ENCODE measurements around the gene CBX3. TPM values are rescaled to one million over a fixed set of nuclear protein-coding genes. Genes with fewer than 3 reads are reported as not detected.

CBX3 gene
- total RNA-seq, 1 donor from 2014 or later: 146 TPM

DNA sequence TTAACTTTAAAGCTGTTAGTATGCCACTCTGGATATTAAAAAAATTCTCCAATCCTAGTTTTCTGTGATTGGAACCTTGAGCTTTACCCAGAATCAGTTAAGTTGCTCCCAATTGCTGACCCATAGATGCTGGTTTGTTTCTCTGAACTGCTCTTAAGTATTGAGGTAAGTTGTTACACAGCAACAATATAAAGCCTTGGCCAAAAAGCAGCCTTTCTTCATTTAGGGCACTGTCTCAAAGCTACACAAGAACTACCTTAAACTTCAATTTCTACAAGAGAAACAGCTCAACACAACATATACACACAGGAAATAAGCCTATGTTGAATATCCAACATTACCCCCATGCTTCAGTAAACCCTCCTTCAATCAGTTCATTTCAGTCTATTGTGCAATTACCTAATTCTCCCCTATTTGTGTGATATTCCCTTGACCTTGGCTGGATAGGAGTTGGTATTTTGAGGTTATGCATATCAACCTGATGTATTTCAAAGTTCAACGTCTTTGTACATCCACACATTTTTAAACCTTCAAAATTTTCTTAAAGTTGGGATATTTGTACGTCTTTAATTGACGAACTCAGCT, 12.5 kb upstream of the CBX3 start:
- H3K27ac Mint-ChIP-seq (ENCODE audit: unreplicated experiment): peak overlapping the region; percentile 1
- H3K9me3 Mint-ChIP-seq (ENCODE audit: unreplicated experiment): no peaks in the 10 kb centered on the region
- no peak for DNase-seq (ENCODE audit: low spot score)
- H3K36me3 Mint-ChIP-seq (ENCODE audit: low read depth, unreplicated experiment): peaks cover 55% of the 10 kb centered on the region
- H3K27me3 Mint-ChIP-seq (ENCODE audit: unreplicated experiment): peaks cover 13% of the 10 kb centered on the region
- TF ChIP-seq, protein P1, sequence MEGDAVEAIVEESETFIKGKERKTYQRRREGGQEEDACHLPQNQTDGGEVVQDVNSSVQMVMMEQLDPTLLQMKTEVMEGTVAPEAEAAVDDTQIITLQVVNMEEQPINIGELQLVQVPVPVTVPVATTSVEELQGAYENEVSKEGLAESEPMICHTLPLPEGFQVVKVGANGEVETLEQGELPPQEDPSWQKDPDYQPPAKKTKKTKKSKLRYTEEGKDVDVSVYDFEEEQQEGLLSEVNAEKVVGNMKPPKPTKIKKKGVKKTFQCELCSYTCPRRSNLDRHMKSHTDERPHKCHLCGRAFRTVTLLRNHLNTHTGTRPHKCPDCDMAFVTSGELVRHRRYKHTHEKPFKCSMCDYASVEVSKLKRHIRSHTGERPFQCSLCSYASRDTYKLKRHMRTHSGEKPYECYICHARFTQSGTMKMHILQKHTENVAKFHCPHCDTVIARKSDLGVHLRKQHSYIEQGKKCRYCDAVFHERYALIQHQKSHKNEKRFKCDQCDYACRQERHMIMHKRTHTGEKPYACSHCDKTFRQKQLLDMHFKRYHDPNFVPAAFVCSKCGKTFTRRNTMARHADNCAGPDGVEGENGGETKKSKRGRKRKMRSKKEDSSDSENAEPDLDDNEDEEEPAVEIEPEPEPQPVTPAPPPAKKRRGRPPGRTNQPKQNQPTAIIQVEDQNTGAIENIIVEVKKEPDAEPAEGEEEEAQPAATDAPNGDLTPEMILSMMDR (IDR thresholded peaks at IDR 0.05; ENCODE audit: unreplicated experiment): no peak
- no peak overlapping the region for H3K4me3 Mint-ChIP-seq (ENCODE audit: unreplicated experiment)
- peaks cover 30% of the 10 kb centered on the region for H3K4me1 Mint-ChIP-seq (ENCODE audit: unreplicated experiment)

DNA sequence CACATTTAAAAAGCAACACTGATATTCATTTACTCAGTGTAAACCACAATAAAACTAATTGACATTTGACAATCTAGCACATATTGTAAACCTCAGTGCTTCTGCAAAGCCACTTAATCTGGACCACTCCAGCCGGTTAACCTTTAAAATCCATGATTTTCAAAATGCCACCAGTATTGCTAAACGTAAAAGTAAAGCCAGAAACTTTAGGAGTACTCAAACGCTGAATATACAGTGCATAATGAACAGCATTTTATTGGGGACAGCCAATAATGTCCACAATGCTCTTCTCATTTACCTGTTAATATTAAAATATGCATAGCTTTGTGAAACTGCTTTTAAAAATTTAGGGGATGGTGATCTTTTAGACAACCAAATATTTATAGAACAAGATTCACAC, 11.8 kb upstream of the CBX3 start:
- peaks cover 60% of the 10 kb centered on the region for H3K36me3 Mint-ChIP-seq (ENCODE audit: low read depth, unreplicated experiment)
- H3K27me3 Mint-ChIP-seq (ENCODE audit: unreplicated experiment): peaks cover 13% of the 10 kb centered on the region
- H3K9me3 Mint-ChIP-seq (ENCODE audit: unreplicated experiment): no peaks in the 10 kb centered on the region
- H3K4me3 Mint-ChIP-seq (ENCODE audit: unreplicated experiment): peak overlapping the region; percentile 25
- no peak overlapping the region for H3K27ac Mint-ChIP-seq (ENCODE audit: unreplicated experiment)
- H3K4me1 Mint-ChIP-seq (ENCODE audit: unreplicated experiment): peaks cover 37% of the 10 kb centered on the region
- no peak for DNase-seq (ENCODE audit: low spot score)
- TF ChIP-seq, protein P1 (IDR thresholded peaks at IDR 0.05; ENCODE audit: unreplicated experiment): no peak

DNA sequence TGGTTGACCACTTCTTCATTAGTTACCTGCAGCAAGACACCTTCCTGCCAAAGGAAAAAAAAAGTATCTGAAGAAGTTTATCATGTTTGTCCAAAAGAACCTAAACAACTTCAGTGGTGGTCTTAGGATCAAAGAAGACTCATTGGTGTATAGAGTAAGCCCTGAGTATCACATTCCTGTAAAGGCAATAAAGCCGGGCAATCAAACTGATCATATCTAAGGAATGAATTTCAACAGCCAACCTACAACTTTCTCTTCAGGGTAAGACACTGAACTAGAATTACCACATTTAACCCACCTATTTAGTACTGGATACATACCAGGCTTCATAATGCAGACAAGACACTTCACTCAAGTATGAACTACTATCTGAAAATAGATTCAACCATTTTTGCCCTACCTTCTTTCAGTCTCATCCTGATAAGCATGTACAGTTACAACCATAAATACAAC, 11.1 kb upstream of the CBX3 start:
- no peaks in the 10 kb centered on the region for H3K9me3 Mint-ChIP-seq (ENCODE audit: unreplicated experiment)
- H3K27ac Mint-ChIP-seq (ENCODE audit: unreplicated experiment): no peak overlapping the region
- H3K36me3 Mint-ChIP-seq (ENCODE audit: low read depth, unreplicated experiment): peaks cover 64% of the 10 kb centered on the region
- peak overlapping the region; percentile 51 for H3K4me3 Mint-ChIP-seq (ENCODE audit: unreplicated experiment)
- peaks cover 13% of the 10 kb centered on the region for H3K27me3 Mint-ChIP-seq (ENCODE audit: unreplicated experiment)
- no peak for DNase-seq (ENCODE audit: low spot score)
- peaks cover 41% of the 10 kb centered on the region for H3K4me1 Mint-ChIP-seq (ENCODE audit: unreplicated experiment)
- TF ChIP-seq, protein P1 (IDR thresholded peaks at IDR 0.05; ENCODE audit: unreplicated experiment): no peak

DNA sequence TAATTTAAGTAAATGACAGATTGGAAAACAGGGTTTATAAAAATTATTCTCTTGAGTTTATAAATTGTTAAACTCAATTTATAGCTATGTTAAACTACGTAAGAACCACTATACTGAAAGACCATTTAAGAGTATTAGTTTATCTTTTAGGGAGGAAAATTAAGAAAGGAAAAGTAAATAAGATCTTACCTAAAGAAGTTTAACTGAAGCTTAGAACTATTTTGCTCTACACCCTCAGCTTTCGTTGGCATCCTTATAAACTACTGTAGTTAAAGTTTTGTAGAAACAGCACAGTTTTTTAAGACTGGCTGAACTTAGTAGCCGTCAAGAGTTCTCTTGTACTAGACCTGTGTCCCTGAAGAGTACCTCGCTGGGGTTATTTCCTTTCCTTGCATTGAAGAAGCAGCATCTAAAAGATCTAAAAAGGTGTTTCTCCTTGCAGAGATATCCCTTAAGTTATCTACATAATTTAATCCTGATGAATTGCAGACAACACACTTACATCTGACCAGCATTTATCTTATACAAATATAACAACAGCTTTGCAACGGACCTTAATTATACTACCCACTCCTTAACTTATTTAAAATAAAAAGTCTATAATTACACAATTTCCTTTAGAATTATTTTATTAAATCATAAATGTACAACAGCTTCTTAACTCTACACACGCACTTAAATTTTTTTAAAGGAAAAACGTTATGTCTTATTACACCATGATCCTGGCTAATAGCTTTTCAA, 10.1 kb upstream of the CBX3 start:
- peak overlapping the region; percentile 84 for H3K4me3 Mint-ChIP-seq (ENCODE audit: unreplicated experiment)
- H3K27ac Mint-ChIP-seq (ENCODE audit: unreplicated experiment): peak overlapping the region; percentile 12
- peaks cover 13% of the 10 kb centered on the region for H3K27me3 Mint-ChIP-seq (ENCODE audit: unreplicated experiment)
- H3K4me1 Mint-ChIP-seq (ENCODE audit: unreplicated experiment): peaks cover 50% of the 10 kb centered on the region
- TF ChIP-seq, protein P1 (IDR thresholded peaks at IDR 0.05; ENCODE audit: unreplicated experiment): no peak
- H3K36me3 Mint-ChIP-seq (ENCODE audit: low read depth, unreplicated experiment): peaks cover 74% of the 10 kb centered on the region
- no peak for DNase-seq (ENCODE audit: low spot score)
- H3K9me3 Mint-ChIP-seq (ENCODE audit: unreplicated experiment): no peaks in the 10 kb centered on the region

DNA sequence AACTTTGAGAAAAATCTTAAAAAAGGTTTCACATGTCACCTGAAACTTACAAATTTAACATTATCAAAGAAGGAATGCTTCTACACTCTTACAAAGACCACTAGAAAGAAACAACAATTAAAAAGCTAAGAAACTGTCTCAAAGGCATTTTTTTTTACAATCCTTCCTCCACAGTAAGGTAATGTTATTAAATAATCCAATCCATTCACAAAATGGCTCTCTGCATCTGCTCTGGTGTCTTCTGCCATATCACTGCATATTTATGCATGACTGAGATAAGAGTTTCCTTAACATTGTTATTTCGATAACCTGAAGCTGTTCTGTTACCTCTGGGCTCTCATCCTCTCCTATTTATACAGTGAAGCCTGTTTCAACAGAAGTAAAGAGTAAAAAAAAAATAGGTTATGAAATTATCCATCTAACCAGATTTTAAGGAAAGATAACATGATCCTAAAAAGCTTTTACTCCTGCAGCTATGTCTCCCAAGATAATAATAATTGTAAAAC, 9.5 kb upstream of the CBX3 start:
- DNase-seq (ENCODE audit: low spot score): no peak
- no peaks in the 10 kb centered on the region for H3K9me3 Mint-ChIP-seq (ENCODE audit: unreplicated experiment)
- peak overlapping the region; percentile 84 for H3K4me3 Mint-ChIP-seq (ENCODE audit: unreplicated experiment)
- peaks cover 56% of the 10 kb centered on the region for H3K4me1 Mint-ChIP-seq (ENCODE audit: unreplicated experiment)
- TF ChIP-seq, protein P1 (IDR thresholded peaks at IDR 0.05; ENCODE audit: unreplicated experiment): no peak
- H3K36me3 Mint-ChIP-seq (ENCODE audit: low read depth, unreplicated experiment): peaks cover 80% of the 10 kb centered on the region
- peaks cover 14% of the 10 kb centered on the region for H3K27me3 Mint-ChIP-seq (ENCODE audit: unreplicated experiment)
- peak overlapping the region; percentile 87 for H3K27ac Mint-ChIP-seq (ENCODE audit: unreplicated experiment)
